KBM-7 (cell line): Measurements from ENCODE around the gene STIMATE.

Experiments used
- DNase-seq: peaks from one replicate; pipeline ENCODE4 v3.0.0-alpha.2; 2015
- in situ Hi-C: fragments of 300-500 bp; cut with MboI; formaldehyde crosslinking; loops from 2 replicates; pipeline ENCODE4 v1.14.3; 2020; ENCODE audit warnings: low sequenced_read_pairs, low pct_unique_long_range_greater_than_20kb, mixed read lengths

STIMATE gene

GRCh38 chr3:52845691-52846431 lies 51.5 kb downstream of the STIMATE start:
- no peak for DNase-seq
- in situ Hi-C loops, result no loop called here

- in situ Hi-C loops, result no loop called here
- DNase-seq, result no peak
Measured at GRCh38 chr3:52845157-52845556, 52.2 kb downstream of the STIMATE start.

DNA sequence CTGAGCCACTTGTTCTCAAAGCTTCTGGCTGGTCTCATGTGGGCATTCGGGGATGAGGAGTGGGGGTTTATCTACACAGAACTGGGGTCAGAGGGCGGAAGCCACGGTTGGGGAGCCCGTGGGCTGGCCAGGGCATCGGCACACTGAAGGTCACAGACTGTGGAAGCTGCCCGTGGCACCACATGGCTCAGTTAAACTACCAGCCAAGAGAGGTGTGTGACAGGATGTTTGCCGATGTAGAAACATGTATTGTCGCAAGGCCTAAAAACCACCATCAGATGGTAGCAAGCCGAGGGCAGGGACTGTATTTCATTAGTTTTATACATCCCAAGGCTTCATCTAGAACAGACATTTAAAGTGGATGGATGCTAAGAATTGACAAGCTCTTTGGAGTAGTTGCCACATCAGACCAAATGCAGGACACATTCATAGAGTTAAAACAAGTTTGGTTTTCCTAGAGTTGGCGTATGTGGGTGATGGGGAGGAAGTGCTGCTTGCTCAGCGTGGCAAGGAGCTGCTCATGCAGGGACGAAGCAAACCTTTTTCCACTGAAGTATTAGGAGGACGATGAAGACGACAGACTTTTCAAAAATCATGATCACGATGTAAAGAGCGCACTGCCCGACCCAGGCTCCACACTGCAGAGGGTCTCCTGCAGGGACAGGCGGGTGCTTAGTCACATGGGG lies 52.9 kb downstream of the STIMATE start:
- in situ Hi-C loops, result no loop called here
- DNase-seq, result no peak

DNA sequence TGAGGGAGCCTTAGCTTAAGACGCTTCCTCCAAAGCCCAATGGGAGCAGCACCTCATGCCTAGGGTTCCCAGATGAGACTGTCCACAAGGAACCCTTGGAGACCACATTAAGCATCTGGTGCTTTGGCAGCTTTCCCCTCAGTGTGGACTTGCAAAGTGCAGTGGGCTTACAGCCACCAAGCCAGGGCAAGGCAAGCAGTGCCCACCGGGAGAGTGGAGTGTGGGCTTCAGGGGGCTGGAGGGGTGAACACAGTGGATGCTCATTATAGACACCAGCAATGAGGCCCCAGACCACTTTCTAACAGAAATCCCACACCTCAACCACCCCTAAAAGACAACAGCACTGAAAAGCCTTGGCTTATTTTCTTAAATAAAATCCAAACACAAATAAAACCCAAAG lies 53.5 kb downstream of the STIMATE start:
- no peak for DNase-seq
- in situ Hi-C loops, result no loop called here

DNA sequence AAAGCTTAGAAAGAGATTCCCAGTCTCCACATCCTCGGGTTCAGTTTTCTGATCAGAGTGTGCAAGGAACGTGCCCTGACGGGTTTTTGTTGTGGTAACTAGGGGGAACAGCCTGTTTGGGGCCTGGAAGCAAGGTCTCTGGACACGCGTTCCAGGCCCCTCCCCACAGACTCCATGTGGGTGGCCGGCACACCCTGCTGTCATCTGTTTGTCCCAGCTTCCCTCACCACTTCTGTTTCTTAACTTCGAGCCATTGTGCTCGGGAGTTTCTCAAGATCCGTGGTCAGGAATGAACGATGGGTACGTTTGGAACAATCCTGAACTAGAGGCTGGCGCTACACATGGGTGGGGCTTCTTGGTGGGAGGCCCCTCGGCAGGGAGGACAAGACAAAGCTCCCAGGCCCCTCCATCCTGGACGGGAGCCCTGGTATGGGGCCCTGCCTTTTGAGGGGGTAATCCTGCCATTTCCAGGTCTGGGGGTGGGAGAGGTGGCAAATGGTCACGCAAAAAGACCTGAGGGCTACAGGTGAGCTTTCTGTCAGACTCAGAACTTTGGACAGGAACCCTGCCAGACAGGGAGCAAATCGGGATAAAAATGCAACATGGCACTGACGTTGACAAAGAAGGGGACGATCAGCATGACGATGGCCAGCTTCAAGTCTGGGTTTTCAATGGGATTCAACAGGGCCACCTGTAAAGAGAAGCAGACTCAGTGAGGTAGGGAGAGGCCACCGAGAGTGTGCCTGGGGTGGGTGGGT lies 54.1 kb downstream of the STIMATE start:
- in situ Hi-C loops, result no loop called here

DNA sequence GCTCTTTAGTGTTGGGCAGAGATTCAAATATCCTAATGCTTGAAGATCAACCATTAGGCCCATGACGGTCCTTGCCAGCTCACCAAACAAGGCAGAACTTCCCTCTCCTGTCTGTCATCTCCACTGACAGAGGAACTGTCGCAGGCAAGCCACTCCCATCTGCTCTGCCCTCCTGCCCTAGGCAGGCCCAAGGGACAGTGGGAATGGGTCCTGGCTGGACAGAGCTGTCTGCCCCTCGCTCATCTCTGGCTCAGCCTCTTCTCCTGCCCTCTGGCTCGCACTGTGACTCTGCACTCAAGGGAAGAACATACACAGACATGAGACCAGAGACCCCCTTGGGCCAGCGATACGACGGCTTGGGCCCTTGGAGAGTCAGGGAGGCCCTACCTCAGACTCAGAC lies 54.9 kb downstream of the STIMATE start:
- in situ Hi-C loops, result no loop called here
- no peak for DNase-seq

More for the DNA sequence above, 54.1 kb downstream of the STIMATE start:
- DNase-seq, result no peak

DNA sequence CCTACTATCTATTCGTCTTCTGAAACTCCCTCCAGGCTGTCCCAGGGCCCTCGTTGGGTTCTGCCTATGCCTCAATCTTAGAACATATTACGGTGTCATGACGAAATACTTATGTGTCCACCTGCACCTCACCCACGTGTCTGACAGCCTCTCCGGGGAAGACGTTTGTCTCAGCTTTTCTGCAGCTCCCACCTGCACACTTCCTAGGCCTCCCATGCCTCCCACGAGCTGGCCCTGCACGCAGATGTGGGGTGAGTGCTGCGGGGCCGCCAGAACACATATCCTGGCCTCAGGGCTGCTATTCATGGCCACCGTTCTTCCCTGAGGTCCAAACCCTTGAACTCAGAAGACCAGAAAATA lies 55.4 kb downstream of the STIMATE start:
- in situ Hi-C loops, result no loop called here
- no peak for DNase-seq

- no peak for DNase-seq
- in situ Hi-C loops, result no loop called here
Measured at GRCh38 chr3:52841211-52841980, 56.0 kb downstream of the STIMATE start.

DNA sequence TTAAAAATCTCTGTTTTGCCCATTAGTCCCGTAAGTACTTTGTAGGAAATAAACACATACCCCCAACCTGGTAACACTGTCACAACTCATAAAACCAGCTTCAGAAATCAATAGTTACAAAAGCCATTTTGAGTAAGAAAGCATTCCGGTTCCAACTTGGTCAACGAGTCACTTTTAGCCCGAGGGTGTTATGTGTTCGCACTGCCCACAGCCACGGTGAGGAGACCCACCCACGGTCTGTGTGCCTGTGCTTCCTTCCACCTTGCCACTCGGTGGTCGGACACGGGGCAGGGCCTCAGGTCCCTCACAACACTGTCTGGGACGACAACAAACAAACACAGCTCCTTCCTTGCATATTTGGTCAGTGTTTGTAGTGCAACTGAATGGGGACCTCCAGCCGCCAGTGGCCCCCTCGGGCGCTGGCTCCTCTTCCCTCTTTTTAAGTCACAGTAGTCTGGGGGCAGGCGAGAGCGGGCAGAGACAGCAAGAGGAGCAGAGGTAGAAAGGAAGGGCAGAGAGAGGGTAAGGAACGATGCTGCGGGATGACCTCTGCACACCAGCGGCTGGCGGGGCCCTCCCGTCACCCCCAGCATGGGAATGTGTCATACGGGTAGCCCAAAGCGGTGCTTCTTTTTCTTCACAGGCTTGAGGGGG lies 57.3 kb downstream of the STIMATE start:
- in situ Hi-C loops, result no loop called here
- no peak for DNase-seq

- in situ Hi-C loops, result no loop called here
- no peak for DNase-seq
Measured at GRCh38 chr3:52839268-52839575, 58.1 kb downstream of the STIMATE start.

DNA sequence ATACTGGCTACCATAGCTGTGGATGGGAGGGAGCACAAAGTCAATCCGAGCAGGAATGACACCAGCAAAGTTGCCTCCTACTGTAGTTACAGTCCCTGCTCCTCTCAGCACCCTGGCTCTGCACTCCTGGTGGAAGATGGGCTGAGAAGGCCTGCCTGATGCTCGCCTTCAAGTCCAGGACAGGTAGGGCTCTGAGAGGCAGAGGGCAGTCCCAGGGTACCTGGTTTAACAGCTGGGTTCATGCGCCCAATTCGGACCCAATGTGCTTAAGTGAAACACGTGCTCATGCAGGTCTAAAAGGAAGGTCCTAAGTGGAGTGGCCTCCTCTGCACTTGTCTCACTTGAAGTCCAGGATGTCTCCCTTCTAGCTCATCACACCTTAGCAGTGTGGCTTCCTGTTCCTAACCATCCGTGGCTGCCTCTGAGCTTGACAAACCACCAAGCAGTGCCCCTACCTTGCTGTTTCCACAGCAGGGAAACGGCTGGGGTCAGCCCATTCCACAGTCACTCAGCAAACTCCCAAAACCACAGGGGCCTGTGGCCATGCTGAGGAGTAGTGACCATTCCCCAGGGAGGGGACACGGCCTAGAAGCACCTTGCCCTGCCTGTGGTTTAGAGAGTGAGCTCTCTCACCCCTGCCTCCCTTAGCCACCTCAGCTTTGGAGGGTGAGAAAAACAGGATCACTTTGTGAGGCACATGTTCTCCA lies 58.6 kb downstream of the STIMATE start:
- in situ Hi-C loops, result no loop called here
- no peak for DNase-seq

GRCh38 chr3:52836986-52837385 lies 60.4 kb downstream of the STIMATE start:
- no peak for DNase-seq
- in situ Hi-C loops, result no loop called here

- in situ Hi-C loops, result no loop called here
- DNase-seq, result no peak
Measured at GRCh38 chr3:52836471-52836845, 60.9 kb downstream of the STIMATE start.

GRCh38 chr3:52835766-52836470 lies 61.4 kb downstream of the STIMATE start:
- DNase-seq, result no peak
- in situ Hi-C loops, result no loop called here

DNA sequence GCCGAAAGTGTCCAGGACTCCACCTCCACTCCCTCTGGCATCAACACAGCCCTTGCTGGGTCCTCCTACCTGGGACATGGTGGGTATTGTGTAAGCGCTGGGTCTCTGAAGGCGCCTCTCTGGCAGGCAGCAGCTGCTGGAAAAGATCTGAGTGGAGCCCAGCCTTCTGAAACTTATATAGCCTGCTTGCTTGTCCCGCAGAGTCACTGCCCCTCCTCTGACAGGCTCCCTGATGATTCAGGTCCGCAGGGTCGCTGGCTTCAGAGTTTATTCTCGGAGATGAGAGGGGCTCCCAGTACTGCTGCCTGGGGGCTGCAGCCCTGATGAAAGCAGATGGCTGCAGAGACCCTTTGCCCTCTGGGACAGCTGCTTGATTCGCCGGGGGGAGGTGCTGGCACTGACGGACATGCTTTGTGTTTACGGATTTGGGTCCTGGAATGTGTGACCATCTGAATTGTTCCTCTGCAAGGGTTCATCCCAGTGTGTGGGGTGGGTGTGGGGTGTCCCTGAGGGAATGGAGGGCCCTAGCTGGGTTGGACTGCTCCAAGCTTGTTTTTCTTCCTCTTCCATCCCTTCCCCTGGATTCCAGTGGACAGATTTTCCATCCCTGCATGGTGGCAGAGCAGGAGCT lies 62.4 kb downstream of the STIMATE start, which contains the start of gene MUSTN1:
TSS of gene MUSTN1 (minus strand) at position 149 of the 631 bp plus-strand sequence. CDS start at position 78, 71 bp downstream.
- in situ Hi-C loops, result no loop called here
- no peak for DNase-seq

DNA sequence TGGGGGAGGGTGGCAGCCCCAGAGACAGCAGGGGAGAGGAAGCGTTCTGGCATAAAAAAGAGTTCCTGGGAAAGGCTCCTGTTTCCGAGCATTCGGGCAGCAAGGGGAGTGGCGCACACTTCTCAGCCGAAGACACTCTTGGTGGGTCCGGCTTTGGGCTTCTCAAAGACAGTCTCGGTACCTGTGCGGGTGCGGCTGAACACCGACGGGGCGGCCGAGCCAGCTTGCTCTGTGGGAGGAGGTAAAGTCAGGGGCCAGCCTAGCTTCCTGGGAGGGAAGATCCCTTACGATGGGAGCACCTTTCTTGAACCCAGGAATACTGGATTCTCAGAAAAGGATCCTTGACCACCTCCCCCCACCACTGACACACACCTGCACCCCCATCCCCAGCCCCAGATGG lies 64.1 kb downstream of the STIMATE start:
- no peak for DNase-seq
- in situ Hi-C loops, result no loop called here

GRCh38 chr3:52831500-52832301 lies 65.6 kb downstream of the STIMATE start:
- DNase-seq, result peak; percentile 34
- in situ Hi-C loops, result no loop called here
